Activated T-cell treated with anti-CD3 and anti-CD28 coated beads, Interleukin-2, amount 50 U/mL, for 4 hours (primary cell): ENCODE measurements around the gene S100A8. TPM values are rescaled to one million over a fixed set of nuclear protein-coding genes. Genes with fewer than 3 reads are reported as not detected.

ENCODE experiments used
- ATAC-seq, 2 donors: fragments of 200-7000 bp; cut with Tn5 transposase; one replicate each; pipeline ENCODE4 v1.10.0; 2021
- DNase-seq: peaks from one replicate; pipeline ENCODE4 v3.0.0-alpha.2; 2020
- H3K27me3 Mint-ChIP-seq: one replicate; pipeline ENCODE4 v1.8.0; 2021; ENCODE audit warnings: low read depth, mixed read lengths
- H3K36me3 Mint-ChIP-seq: one replicate; pipeline ENCODE4 v1.8.0; 2022; ENCODE audit warnings: mixed read lengths; ENCODE audit not compliant: insufficient read depth
- H3K4me1 Mint-ChIP-seq: one replicate; pipeline ENCODE4 v1.8.0; 2021; ENCODE audit warnings: low read depth, mixed read lengths
- H3K4me3 Mint-ChIP-seq: one replicate; pipeline ENCODE4 v1.8.0; 2021; ENCODE audit warnings: mild to moderate bottlenecking, moderate library complexity, mixed read lengths
- H3K9me3 Mint-ChIP-seq: one replicate; pipeline ENCODE4 v1.8.0; 2021; ENCODE audit warnings: mixed read lengths
- total RNA-seq, 3 donors: library from RNA; stranded (reverse); gene quantifications; one replicate each; pipeline ENCODE4 v1.2.1, GENCODE V29; 2021

The S100A8 gene
- not detected for total RNA-seq

GRCh38 chr1:153390938-153391710 is at the start of gene S100A8:
Gene S100A8, minus strand, starts transcription at chr1:153391073. Its CDS starts 538 bp downstream, at chr1:153390535.
- no peak within 1 kb of the TSS for H3K4me3 Mint-ChIP-seq
- no peaks in the 10 kb centered on the region for H3K4me1 Mint-ChIP-seq
- DNase-seq: no peak
- peaks cover 35% of the 10 kb centered on the region for H3K27me3 Mint-ChIP-seq
- no peaks in the 10 kb centered on the region for H3K36me3 Mint-ChIP-seq
- no peak for ATAC-seq
- H3K9me3 Mint-ChIP-seq: no peaks in the 10 kb centered on the region

DNA sequence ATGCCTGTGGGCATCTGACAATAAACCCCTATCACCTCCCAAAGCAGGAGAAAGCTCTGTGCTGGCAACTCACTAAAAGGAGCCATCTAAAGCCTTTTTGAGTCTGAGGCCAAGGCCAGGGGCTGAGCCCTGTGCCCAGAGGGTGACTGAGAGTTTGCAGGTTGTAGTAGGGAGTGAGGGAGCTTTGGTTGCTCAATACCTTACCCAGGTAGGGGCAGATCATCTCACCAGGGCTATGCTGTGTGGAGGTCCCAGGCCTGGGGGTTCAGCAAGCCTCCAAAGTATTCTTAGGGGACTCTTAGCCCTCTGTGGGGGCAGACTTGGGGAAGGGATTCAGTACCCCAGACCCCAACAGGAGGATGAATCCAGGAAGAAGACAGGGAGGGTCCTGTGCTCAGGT is 48.4 kb upstream of the S100A8 start:
- no peak overlapping the region for H3K4me3 Mint-ChIP-seq
- DNase-seq (no peak), ATAC-seq (no peak)
- H3K27me3 Mint-ChIP-seq: peaks cover 19% of the 10 kb centered on the region
- H3K36me3 Mint-ChIP-seq: no peaks in the 10 kb centered on the region
- H3K4me1 Mint-ChIP-seq: no peaks in the 10 kb centered on the region
- H3K9me3 Mint-ChIP-seq: no peaks in the 10 kb centered on the region

DNA sequence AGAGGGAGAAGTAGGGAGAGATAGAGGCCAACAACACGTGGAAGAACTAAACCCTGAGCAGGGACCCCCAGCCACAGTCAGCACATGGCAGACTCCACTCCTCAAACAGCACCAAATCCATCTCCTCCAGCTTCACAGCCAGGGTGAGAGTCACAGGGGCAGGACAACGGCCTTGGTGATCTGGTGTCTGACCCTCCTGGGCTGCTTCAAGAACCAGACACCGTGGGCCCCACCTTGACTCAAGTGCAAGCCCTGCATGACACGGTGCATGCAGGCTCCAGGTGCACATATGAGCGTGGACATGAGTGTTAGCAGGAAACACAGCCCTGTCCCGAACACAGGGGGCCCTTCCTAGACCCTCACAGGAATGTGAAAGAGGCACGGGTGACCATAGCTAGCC is 47.7 kb upstream of the S100A8 start:
- Mint-ChIP-seq H3K4me1 (no peaks in the 10 kb centered on the region), H3K36me3 (no peaks in the 10 kb centered on the region), H3K27me3 (peaks cover 14% of the 10 kb centered on the region), H3K9me3 (no peaks in the 10 kb centered on the region), H3K4me3 (no peak overlapping the region)
- ATAC-seq (no peak), DNase-seq (no peak)

DNA sequence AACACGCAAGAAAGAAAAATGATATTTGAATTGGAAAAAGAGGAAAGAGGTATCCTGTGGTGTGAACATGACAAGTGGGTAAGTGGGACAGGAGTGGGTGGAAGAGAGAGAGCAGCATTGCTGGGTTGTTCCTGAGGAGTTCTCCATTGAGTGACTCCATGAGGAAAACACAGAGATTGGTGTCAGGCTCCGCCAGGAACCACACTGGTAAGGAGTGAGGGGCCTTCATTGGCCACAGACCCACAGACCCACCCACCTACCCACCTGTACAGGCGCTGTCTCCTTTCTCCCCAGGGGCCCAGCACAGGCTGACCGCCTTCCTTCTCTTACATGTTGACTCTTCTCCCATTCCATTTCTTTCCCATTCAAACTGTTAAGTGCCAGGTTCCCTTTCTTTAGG is 46.4 kb upstream of the S100A8 start:
- Mint-ChIP-seq H3K36me3 (no peaks in the 10 kb centered on the region), H3K4me3 (no peak overlapping the region), H3K9me3 (no peaks in the 10 kb centered on the region), H3K27me3 (peaks cover 14% of the 10 kb centered on the region), H3K4me1 (no peaks in the 10 kb centered on the region)
- DNase-seq: no peak
- ATAC-seq: no peak

DNA sequence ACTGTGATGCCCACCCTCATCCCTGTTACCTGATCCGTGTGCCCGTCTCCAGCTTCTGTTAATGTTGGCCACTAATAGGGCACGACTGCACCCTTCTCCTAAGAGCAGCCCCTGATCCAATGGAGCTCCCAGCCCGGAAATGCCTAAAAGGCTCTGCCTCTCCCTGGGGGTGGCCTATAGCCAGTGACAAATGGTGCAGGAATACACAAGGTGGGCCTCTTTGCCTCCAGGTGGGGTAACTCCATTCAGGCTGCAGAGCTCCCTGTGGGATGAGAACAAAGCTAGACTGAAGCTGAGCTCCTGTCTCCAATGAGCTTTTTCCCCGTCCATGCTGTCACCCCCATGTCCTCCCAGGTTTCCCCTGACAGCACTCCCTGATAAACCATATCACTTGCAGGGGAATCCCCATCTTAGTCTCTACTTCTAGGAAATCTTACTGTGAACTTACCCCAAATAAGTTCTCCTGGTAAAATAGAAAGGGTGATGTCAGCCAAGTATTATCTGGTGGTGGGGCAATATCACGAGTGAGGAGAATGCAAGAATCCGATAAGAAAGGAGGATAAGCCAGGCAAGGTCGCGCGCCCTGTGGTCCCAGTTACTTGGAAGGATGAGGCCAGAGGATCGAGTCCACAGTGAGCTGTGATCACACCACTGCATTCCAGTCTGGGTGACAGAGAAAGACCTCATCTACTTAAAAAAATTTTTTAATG is 44.0 kb upstream of the S100A8 start:
- no peaks in the 10 kb centered on the region for H3K4me1 Mint-ChIP-seq
- DNase-seq: no peak
- ATAC-seq: no peak
- H3K27me3 Mint-ChIP-seq: peaks cover 15% of the 10 kb centered on the region
- H3K36me3 Mint-ChIP-seq: no peaks in the 10 kb centered on the region
- H3K9me3 Mint-ChIP-seq: no peaks in the 10 kb centered on the region
- H3K4me3 Mint-ChIP-seq: no peak overlapping the region

- no peak for DNase-seq
- no peaks in the 10 kb centered on the region for H3K4me1 Mint-ChIP-seq
- no peaks in the 10 kb centered on the region for H3K36me3 Mint-ChIP-seq
- no peak for ATAC-seq
- no peak overlapping the region for H3K4me3 Mint-ChIP-seq
- no peaks in the 10 kb centered on the region for H3K9me3 Mint-ChIP-seq
- H3K27me3 Mint-ChIP-seq: peaks cover 24% of the 10 kb centered on the region
Observed at GRCh38 chr1:153432874-153433681, 42.2 kb upstream of the S100A8 start.

DNA sequence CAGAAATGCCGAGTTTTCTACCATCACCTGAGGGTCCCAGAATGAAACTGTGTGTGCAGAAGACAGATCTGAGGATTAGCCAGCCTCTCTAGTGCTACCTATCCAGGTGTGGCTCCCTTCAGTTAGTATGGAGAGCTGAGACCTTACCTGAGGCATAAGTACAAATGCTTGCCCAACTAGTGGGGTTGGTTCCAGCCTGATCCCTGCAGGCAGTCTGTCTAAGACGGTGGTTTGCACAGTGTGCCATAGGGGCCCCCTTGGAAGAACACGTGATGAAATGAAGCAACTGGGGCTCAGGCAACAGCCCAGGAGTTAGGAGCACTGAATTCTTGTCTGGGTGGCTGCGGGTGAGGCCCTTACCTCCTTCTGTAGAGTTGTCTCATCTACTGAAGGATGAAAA is 41.1 kb upstream of the S100A8 start:
- Mint-ChIP-seq H3K9me3 (no peaks in the 10 kb centered on the region), H3K27me3 (peaks cover 28% of the 10 kb centered on the region), H3K4me1 (no peaks in the 10 kb centered on the region), H3K36me3 (no peaks in the 10 kb centered on the region), H3K4me3 (no peak overlapping the region)
- DNase-seq (no peak), ATAC-seq (no peak)

DNA sequence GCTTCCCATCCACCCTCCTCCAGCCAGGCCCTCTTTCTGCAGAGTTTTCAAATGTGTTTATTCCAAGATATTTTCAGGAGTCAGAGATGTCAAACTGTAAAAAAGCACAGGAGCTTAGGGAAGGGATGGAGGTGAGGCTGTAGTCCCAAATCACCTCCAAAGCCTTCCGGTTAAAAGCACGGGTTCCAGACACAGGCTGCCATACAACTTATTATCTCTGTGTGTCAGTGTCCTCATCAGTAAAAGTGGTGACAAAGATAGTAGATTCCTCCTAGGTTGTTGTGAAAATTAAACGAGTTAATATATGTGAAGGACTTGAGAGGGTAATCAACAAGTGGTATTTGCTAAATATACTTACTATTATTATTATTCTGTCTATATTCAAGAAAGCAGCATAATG is 40.6 kb upstream of the S100A8 start:
- Mint-ChIP-seq H3K36me3 (no peaks in the 10 kb centered on the region), H3K9me3 (no peaks in the 10 kb centered on the region), H3K4me1 (no peaks in the 10 kb centered on the region), H3K27me3 (peaks cover 26% of the 10 kb centered on the region), H3K4me3 (no peak overlapping the region)
- no peak for ATAC-seq
- DNase-seq: no peak

- H3K4me3 Mint-ChIP-seq: no peak overlapping the region
- H3K4me1 Mint-ChIP-seq: no peaks in the 10 kb centered on the region
- H3K9me3 Mint-ChIP-seq: no peaks in the 10 kb centered on the region
- H3K27me3 Mint-ChIP-seq: peaks cover 27% of the 10 kb centered on the region
- no peaks in the 10 kb centered on the region for H3K36me3 Mint-ChIP-seq
- no peak for DNase-seq
- ATAC-seq: no peak
Observed at GRCh38 chr1:153431002-153431401, 40.1 kb upstream of the S100A8 start.

DNA sequence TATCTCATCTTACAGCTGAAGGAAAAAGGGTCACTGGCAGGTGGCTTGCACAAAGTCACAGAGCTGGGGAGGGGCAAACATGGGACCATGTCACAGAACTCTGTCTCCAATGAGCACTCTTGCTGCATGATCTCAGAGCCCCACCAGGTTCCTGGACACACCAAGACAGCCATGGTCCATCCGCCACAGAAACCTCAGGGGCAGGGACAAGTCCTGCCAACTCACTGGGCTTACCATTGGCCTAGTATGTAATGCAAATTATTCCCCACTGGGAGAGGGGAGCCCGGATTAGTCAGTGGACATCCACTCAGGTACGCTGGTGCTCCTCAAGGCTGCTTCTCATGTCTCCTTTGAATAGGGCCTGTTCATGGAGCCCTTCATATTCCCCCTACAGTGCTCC is 39.7 kb upstream of the S100A8 start:
- Mint-ChIP-seq H3K27me3 (peaks cover 29% of the 10 kb centered on the region), H3K36me3 (no peaks in the 10 kb centered on the region), H3K4me3 (no peak overlapping the region), H3K4me1 (no peaks in the 10 kb centered on the region), H3K9me3 (no peaks in the 10 kb centered on the region)
- ATAC-seq (no peak), DNase-seq (no peak)

DNA sequence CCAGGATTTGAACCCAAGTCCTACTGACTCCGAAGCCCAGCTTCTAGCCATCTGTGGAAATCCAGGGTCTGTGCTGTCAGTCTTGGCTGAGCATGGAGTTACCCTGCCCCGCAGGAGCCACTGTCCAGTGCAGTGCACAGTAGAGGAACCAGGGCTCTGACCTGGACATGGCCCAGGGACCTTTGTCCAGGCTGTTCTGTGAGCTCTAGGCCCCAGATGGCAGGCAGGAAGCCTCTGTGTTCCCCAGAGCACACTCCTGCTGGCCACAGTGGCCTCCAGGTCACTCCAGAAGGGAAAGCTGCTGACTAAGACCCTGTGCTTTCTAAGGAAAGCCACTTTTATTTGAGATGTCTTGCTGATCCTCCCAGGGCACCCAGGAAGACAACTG is 39.3 kb upstream of the S100A8 start:
- peaks cover 29% of the 10 kb centered on the region for H3K27me3 Mint-ChIP-seq
- H3K9me3 Mint-ChIP-seq: no peaks in the 10 kb centered on the region
- no peaks in the 10 kb centered on the region for H3K4me1 Mint-ChIP-seq
- no peaks in the 10 kb centered on the region for H3K36me3 Mint-ChIP-seq
- ATAC-seq (no peak), DNase-seq (no peak)
- H3K4me3 Mint-ChIP-seq: no peak overlapping the region

DNA sequence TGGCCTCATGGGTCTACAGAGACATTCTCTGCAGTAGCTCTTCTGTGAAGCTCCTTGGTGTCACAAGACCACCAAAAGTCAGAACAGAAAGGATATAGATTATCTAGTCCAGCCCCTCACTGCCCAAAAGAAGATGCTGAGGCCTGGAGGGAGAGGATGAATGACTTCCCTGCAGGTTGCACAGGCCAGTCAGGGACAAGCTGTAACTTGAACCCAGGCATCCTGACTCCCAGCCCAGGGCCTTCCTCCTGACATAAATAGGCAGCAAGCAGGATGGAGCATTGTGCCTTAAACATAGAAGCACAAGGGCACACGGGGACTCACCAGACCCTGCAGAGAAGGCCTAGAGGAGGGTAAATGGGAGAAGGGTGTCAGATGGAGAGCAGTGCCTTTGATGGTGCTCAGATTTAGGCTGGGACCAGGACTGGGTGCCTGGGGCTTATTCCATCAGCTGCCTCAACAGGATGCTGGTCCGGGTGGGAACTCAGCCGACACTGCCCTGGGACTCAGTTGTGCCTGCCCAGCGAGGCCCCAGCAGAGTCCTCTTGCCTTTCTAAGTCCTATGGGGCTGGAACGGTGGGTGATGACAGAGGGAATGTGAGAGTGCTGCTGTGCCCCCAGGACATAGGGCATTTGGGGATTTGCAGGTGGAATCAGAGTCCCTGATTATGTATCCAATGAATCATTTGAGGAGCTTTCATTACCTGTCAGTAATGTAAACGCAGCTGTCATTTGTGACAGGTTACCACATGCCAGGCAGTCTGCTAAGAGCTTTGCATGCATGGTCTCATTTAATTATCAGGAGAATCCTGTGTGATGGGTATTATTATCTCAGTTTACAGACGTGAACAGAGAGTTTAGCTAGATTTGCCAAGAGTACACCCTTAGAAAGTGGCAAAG is 38.6 kb upstream of the S100A8 start:
- Mint-ChIP-seq H3K9me3 (no peaks in the 10 kb centered on the region), H3K4me1 (no peaks in the 10 kb centered on the region), H3K4me3 (no peak overlapping the region), H3K36me3 (no peaks in the 10 kb centered on the region), H3K27me3 (peaks cover 34% of the 10 kb centered on the region)
- ATAC-seq: no peak
- no peak for DNase-seq

DNA sequence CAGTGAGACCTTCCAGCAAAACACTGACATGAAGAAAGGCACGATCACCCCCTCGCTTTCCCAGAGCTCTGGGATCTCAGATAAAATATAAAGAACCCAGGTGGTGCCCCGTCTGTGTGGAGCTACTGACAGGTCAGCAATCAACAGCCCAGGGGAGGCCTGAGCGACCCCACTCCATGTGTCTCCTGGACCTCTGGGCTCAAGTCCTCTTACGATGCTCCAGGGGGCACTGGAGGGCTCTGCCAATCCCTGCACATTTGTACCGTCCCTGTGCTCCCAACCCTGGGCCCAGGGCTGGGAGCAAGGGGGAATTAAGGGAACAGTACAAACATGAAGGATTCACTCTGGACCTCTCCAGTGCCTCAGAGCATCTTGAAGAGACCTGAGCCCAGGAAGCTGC is 37.9 kb upstream of the S100A8 start:
- ATAC-seq (no peak), DNase-seq (no peak)
- Mint-ChIP-seq H3K4me1 (no peaks in the 10 kb centered on the region), H3K9me3 (no peaks in the 10 kb centered on the region), H3K27me3 (peaks cover 42% of the 10 kb centered on the region), H3K36me3 (no peaks in the 10 kb centered on the region), H3K4me3 (no peak overlapping the region)
